Naive thymus-derived CD4-positive, alpha-beta T cell (primary cell): ENCODE measurements around the gene HNRNPF. TPM values are rescaled to one million over a fixed set of nuclear protein-coding genes. Genes with fewer than 3 reads are reported as not detected.
A peak's percentile ranks its signal among the peaks of the same experiment; 100 is the strongest.

Experiments used
- ATAC-seq: fragments of 150-1000 bp; cut with Tn5 transposase; 2 replicates; pipeline ENCODE4 v1.10.0; 2021; ENCODE audit warnings: mild to moderate bottlenecking, moderate library complexity
- CTCF ChIA-PET: fragments of 350-600 bp; sonication (Branson Sonifier 250); formaldehyde crosslinking; loops from one replicate; lab custom pipeline; 2021; ENCODE audit warnings: antibody characterized with exemption; lab: Charles Lee
- POLR2A ChIA-PET: fragments of 350-600 bp; sonication (Branson Sonifier 250); formaldehyde crosslinking; loops from one replicate; lab custom pipeline; 2021; ENCODE audit warnings: antibody characterized with exemption, inconsistent platforms; lab: Charles Lee
- DNase-seq, 9 donors: peaks; one replicate each; pipeline versions ENCODE4 v3.0.0 to v3.0.0-alpha.2; 2020 to 2022; ENCODE audit warnings: mixed read lengths in 1 of 9
- H3K27ac ChIP-seq: one replicate; pipeline ENCODE4 v1.7.0; 2013; ENCODE audit warnings: mild to moderate bottlenecking, low read depth, low read length, moderate library complexity
- H3K27me3 ChIP-seq, 2 donors: one replicate each; pipeline ENCODE4 v1.7.0; 2013; ENCODE audit warnings: low read length in 2 of 2, mild to moderate bottlenecking in 2 of 2, moderate library complexity in 2 of 2; ENCODE audit not compliant: control insufficient read depth in 2 of 2, insufficient read depth in 2 of 2
- H3K36me3 ChIP-seq, 3 experiments: 1 replicate in 2 of 3; 2 replicates in 1 of 3; pipeline ENCODE4 v1.7.0; 2013; ENCODE audit warnings: low read length in 3 of 3, mild to moderate bottlenecking in 3 of 3, moderate library complexity in 1 of 3; ENCODE audit not compliant: insufficient read depth in 3 of 3, control insufficient read depth in 2 of 3
- H3K4me1 ChIP-seq, 2 donors: one replicate each; pipeline ENCODE4 v1.7.0; 2013; ENCODE audit warnings: low read length in 2 of 2, mild to moderate bottlenecking in 2 of 2, moderate library complexity in 1 of 2; ENCODE audit not compliant: control insufficient read depth in 2 of 2, insufficient read depth in 2 of 2
- H3K4me3 ChIP-seq: 2 replicates; pipeline ENCODE4 v1.7.0; 2013; ENCODE audit warnings: mild to moderate bottlenecking, low read length
- H3K9me3 ChIP-seq, 3 experiments: 1 replicate in 2 of 3; 2 replicates in 1 of 3; pipeline ENCODE4 v1.7.0; 2013; ENCODE audit warnings: low read length in 3 of 3; ENCODE audit not compliant: control insufficient read depth in 2 of 3
- H3K27ac Mint-ChIP-seq, 9 donors: one replicate each; pipeline ENCODE4 v1.8.0; 2020 to 2022; ENCODE audit warnings: mixed read lengths in 9 of 9, mild to moderate bottlenecking in 8 of 9, moderate library complexity in 5 of 9, inconsistent platforms in 2 of 9
- H3K27me3 Mint-ChIP-seq, 5 donors: one replicate each; pipeline ENCODE4 v1.8.0; 2021 to 2022; ENCODE audit warnings: mixed read lengths in 5 of 5, mild to moderate bottlenecking in 1 of 5
- H3K36me3 Mint-ChIP-seq, 5 donors: one replicate each; pipeline ENCODE4 v1.8.0; 2020 to 2022; ENCODE audit warnings: mixed read lengths in 5 of 5, mild to moderate bottlenecking in 3 of 5, inconsistent platforms in 1 of 5
- H3K4me1 Mint-ChIP-seq, 7 donors: one replicate each; pipeline ENCODE4 v1.8.0; 2020 to 2022; ENCODE audit warnings: mixed read lengths in 7 of 7, mild to moderate bottlenecking in 3 of 7, inconsistent platforms in 1 of 7
- H3K4me3 Mint-ChIP-seq, 10 donors: one replicate each; pipeline ENCODE4 v1.8.0; 2020 to 2022; ENCODE audit warnings: mild to moderate bottlenecking in 10 of 10, mixed read lengths in 10 of 10, moderate library complexity in 6 of 10, inconsistent platforms in 2 of 10
- H3K9me3 Mint-ChIP-seq, 11 donors: one replicate each; pipeline ENCODE4 v1.8.0; 2020 to 2022; ENCODE audit warnings: mixed read lengths in 11 of 11, mild to moderate bottlenecking in 4 of 11, inconsistent platforms in 1 of 11, moderate library complexity in 1 of 11
- intact Hi-C, 2 donors: fragments of 100-400 bp; cut with micrococcal nuclease; formaldehyde crosslinking; loops; one replicate each; pipeline ENCODE4 v1.15.1; 2023
- polyA plus RNA-seq, 2 donors: library from polyadenylated mRNA; unstranded; fragments of 300-500 nt; fragmentation: Illumina TruSeq; gene quantifications; one replicate each; pipeline ENCODE4 v1.2.3, GENCODE V29; 2021
- total RNA-seq, 6 experiments: library from RNA in 5 of 6; stranded (reverse) in 5 of 6; gene quantifications; 1 replicate in 5 of 6; 2 replicates in 1 of 6; pipeline ENCODE4 v1.2.3 and lab custom pipeline; 2021 to 2026

Gene HNRNPF
- total and polyA plus RNA-seq, 7 experiments from 2014 or later: 88.1 to 449 (median 173) TPM

DNA sequence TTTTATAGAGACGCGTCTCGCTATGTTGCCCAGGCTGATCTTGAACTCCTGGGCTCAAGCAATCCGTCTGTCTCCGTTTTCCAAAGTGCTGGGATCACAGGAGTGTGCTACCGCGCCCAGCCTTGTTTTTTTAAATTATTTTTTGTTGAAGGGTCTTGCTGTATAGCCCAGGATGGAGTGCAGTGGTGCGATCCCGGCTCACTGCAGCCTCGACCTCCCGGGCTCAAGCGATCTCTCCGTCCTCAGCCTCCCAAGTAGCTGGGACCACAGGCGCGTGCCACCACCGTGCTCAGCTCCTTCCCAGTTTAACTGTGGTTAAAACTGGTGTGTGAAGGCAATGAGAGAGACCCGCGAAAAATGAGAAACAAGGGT lies 11.0 kb upstream of the HNRNPF start:
- ChIA-PET CTCF (interaction anchor here (0.7 to 2.8 kb wide), 6 partner anchors 9 to 405 kb away, joined by 3 to 9 read pairs (median 4); no protein-coding TSS in a partner anchor), POLR2A (interaction anchor here (0.6 to 4.9 kb wide), 12 partner anchors 10 to 60 kb away, joined by 3 to 72 read pairs (median 5); partner anchors contain the start of genes HNRNPF and ZNF487)
- Histone ChIP-seq H3K4me3 (peak overlapping the region; percentile 62), H3K36me3 (no peaks in the 10 kb centered on the region), H3K9me3 (no peaks in the 10 kb centered on the region), H3K27ac (peak overlapping the region; percentile 95), H3K4me1 (peaks cover 24 to 27% of the 10 kb centered on the region in 2 donors), H3K27me3 (no peaks in the 10 kb centered on the region)
- Mint-ChIP-seq H3K4me3 (peak overlapping the region; percentile 75 to 96 (median 82)), H3K27me3 (no peaks in the 10 kb centered on the region), H3K36me3 (peaks cover 0 to 2% (median 0%) of the 10 kb centered on the region in 5 donors), H3K9me3 (no peaks in the 10 kb centered on the region), H3K4me1 (peaks cover 17 to 42% (median 35%) of the 10 kb centered on the region in 7 donors), H3K27ac (peak overlapping the region; percentile 91 to 99 (median 97))
- ATAC-seq: no peak
- no peak for DNase-seq
- intact Hi-C loops: loop anchor here (1.0 kb wide), 4 partner anchors 11 to 58 kb away; partner anchors contain the start of gene HNRNPF (in 2 of the 2)

DNA sequence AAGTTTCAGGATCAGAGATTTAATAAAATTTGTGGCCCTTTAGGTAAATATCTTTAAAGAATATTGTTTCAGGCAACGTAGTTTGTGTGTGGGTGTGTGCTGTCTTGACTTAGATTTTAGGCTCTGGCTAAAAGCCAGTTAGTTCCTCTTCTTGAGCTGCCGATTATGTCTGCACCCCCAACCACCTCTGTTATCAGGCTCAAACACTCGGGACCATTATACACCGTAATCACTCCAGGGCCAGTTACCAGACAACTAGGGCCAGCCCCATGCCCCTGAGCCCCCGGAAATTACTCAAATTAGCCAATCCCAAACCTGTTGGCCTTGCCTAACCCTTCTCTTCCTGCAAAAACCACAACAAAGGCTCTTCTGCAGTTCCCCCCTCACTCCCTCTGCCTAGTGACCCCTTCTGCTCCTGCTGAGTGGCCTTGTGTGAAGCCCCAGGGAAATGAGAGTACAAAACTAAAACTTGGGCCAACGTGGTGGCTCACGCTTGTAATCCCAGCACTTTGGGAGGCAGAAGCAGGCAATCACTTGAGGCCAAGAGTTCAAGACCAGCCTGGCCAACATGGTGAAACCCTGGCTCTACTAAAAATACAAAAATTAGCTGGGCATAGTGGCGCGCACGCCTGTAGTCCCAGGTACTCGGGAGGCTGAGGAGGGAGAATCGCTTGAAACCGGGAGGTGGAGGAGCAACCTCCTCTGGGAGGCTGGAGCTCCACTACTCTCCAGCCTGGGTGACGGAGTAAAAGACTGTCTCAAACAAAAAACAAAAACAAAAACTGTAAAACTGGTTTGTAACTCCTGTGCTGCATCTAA lies 9.2 kb upstream of the HNRNPF start:
- Mint-ChIP-seq H3K27me3 (no peaks in the 10 kb centered on the region), H3K9me3 (no peaks in the 10 kb centered on the region), H3K27ac (peak overlapping the region; percentile 68 to 97 (median 91)), H3K36me3 (no peaks in the 10 kb centered on the region), H3K4me3 (peak overlapping the region; percentile 35 to 73 (median 59)), H3K4me1 (peaks cover 17 to 41% (median 33%) of the 10 kb centered on the region in 7 donors)
- POLR2A ChIA-PET: interaction anchor here (0.6 to 4.9 kb wide), 9 partner anchors 8 to 67 kb away, joined by 3 to 72 read pairs (median 6); partner anchors contain the start of genes HNRNPF and ZNF487
- no peaks in the 10 kb centered on the region for H3K9me3 ChIP-seq
- peak overlapping the region; percentile 54 for H3K27ac ChIP-seq
- ATAC-seq: peak; percentile 31
- intact Hi-C loops: loop anchor here in 1 of 2 donors (1.0 kb wide), 1 partner anchor 9 kb away; no protein-coding TSS in a partner anchor
- DNase-seq: peak in 7 of 9 donors; percentile 31 to 59 (median 49)
- H3K4me1 ChIP-seq: peaks cover 24 to 27% of the 10 kb centered on the region in 2 donors
- no peaks in the 10 kb centered on the region for H3K36me3 ChIP-seq
- peak overlapping the region; percentile 9 for H3K4me3 ChIP-seq
- H3K27me3 ChIP-seq: no peaks in the 10 kb centered on the region
- CTCF ChIA-PET: interaction anchor here (1.1 to 2.8 kb wide), 2 partner anchors 7 to 11 kb away, joined by 3 to 9 read pairs; no protein-coding TSS in a partner anchor

DNA sequence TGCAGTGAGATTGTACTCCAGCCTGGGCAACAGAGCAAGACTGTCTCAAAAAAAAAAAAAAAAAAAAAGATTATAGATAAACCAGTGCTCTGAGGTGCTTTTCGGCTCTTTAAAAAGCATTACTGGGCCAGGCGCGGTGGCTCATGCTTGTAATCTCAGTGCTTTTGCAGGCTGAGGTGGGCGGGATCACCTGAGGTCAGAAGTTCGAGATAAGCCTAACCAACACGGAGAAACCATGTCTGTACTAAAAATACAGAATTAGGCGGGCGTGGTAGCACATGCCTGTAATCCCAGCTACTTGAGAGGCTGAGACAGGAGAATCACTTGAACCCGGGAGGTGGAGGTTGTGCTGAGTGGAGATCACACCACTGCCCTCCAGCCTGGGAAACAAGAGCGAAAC lies 6.6 kb upstream of the HNRNPF start:
- Mint-ChIP-seq H3K4me1 (peaks cover 7 to 31% (median 27%) of the 10 kb centered on the region in 7 donors), H3K27me3 (no peaks in the 10 kb centered on the region), H3K4me3 (no peak overlapping the region), H3K27ac (no peak overlapping the region), H3K9me3 (no peaks in the 10 kb centered on the region), H3K36me3 (no peaks in the 10 kb centered on the region)
- DNase-seq (no peak), ATAC-seq (no peak)
- intact Hi-C loops: no loop called here
- Histone ChIP-seq H3K4me3 (no peak overlapping the region), H3K27ac (no peak overlapping the region), H3K9me3 (no peaks in the 10 kb centered on the region), H3K36me3 (no peaks in the 10 kb centered on the region), H3K27me3 (no peaks in the 10 kb centered on the region), H3K4me1 (peaks cover 17 to 20% of the 10 kb centered on the region in 2 donors)
- CTCF ChIA-PET: no interaction called here
- POLR2A ChIA-PET: interaction anchor here (0.7 to 1.5 kb wide), 2 partner anchors 21 to 24 kb away, joined by 3 to 4 read pairs; partner anchors contain the start of gene ZNF487

DNA sequence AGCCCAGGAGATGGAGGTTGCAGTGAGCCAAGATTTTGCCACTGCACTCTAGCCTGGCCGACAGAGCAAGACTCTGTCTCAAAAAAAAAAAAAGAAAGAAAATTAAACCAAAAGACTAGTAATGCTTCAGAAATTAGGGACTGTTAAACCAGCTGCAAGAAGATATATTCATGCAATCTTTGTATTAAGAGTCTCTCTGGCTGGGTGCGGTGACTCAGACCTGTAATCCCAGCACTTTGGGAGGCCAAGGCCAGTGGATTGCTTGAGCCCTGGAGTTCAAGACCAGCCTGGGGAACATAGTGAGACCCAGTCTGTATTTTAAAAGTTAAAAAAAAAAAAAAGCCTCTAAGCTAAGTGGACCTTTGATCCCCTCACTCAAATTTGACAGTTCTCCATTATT lies 2.5 kb upstream of the HNRNPF start:
- POLR2A ChIA-PET: interaction anchor here (0.6 to 6.1 kb wide), 3 partner anchors 8 to 615 kb away, joined by 3 to 72 read pairs (median 3); no protein-coding TSS in a partner anchor
- no peak for DNase-seq
- Mint-ChIP-seq H3K9me3 (no peaks in the 10 kb centered on the region), H3K27ac (peak overlapping the region in 1 of 9 donors; percentile 8), H3K4me3 (no peak overlapping the region), H3K4me1 (peaks cover 10 to 15% (median 12%) of the 10 kb centered on the region in 7 donors), H3K36me3 (peaks cover 0 to 9% (median 0%) of the 10 kb centered on the region in 5 donors), H3K27me3 (peaks cover 0 to 2% (median 0%) of the 10 kb centered on the region in 5 donors)
- H3K4me3 ChIP-seq: no peak overlapping the region
- H3K36me3 ChIP-seq: peaks cover 0 to 8% (median 0%) of the 10 kb centered on the region in 3 experiments
- no peaks in the 10 kb centered on the region for H3K9me3 ChIP-seq
- CTCF ChIA-PET: interaction anchor here (2.3 kb wide), 1 partner anchor 8 kb away, joined by 9 read pairs; no protein-coding TSS in a partner anchor
- H3K27me3 ChIP-seq: no peaks in the 10 kb centered on the region
- no peak for ATAC-seq
- H3K4me1 ChIP-seq: peaks cover 6 to 8% of the 10 kb centered on the region in 2 donors
- intact Hi-C loops: no loop called here
- no peak overlapping the region for H3K27ac ChIP-seq

DNA sequence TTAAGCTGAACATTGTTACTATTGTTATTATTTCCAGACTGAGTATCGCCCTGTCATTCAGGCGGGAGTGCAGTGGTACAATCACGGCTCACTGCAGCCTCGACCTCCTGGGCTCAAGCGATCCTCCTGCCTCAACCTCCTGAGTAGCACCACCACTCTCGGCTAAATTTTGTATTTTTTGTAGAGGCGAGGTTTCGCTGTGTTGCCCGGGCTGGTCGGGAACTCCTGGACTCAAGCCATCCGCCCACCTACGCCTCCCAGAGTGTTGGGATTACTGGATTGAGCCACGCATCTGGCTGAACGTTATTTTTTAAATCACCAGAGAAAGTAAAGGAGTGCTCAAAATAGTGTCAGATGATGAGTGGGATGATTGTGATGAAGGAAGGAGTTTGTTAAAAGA lies 1.4 kb upstream of the HNRNPF start:
- H3K36me3 ChIP-seq: peaks cover 0 to 8% (median 0%) of the 10 kb centered on the region in 3 experiments
- ATAC-seq (no peak), DNase-seq (no peak)
- peak overlapping the region; percentile 97 to 99 (median 98) for H3K27ac Mint-ChIP-seq
- H3K27me3 Mint-ChIP-seq: peaks cover 0 to 2% (median 0%) of the 10 kb centered on the region in 5 donors
- intact Hi-C loops: no loop called here
- H3K9me3 ChIP-seq: no peaks in the 10 kb centered on the region
- H3K4me1 Mint-ChIP-seq: peaks cover 10 to 24% (median 19%) of the 10 kb centered on the region in 7 donors
- H3K9me3 Mint-ChIP-seq: no peaks in the 10 kb centered on the region
- H3K27me3 ChIP-seq: no peaks in the 10 kb centered on the region
- peak overlapping the region; percentile 99 for H3K4me3 ChIP-seq
- H3K36me3 Mint-ChIP-seq: peaks cover 0 to 15% (median 0%) of the 10 kb centered on the region in 5 donors
- peak overlapping the region; percentile 100 for H3K27ac ChIP-seq
- ChIA-PET CTCF (interaction anchor here (0.8 to 2.3 kb wide), 2 partner anchors 9 to 26 kb away, joined by 4 to 9 read pairs; no protein-coding TSS in a partner anchor), POLR2A (interaction anchor here (1.0 to 6.1 kb wide), 8 partner anchors 10 to 268 kb away, joined by 3 to 72 read pairs (median 4); partner anchors contain the start of gene ZNF487)
- peak overlapping the region; percentile 91 to 100 (median 98) for H3K4me3 Mint-ChIP-seq
- peaks cover 11 to 18% of the 10 kb centered on the region in 2 donors for H3K4me1 ChIP-seq
